Measurements from ENCODE around the gene APEX1. TPM values are rescaled to one million over a fixed set of nuclear protein-coding genes. Genes with fewer than 3 reads are reported as not detected.
"Not testable (repeated sequence)": the region's sequence is repeated elsewhere in the genome, so short reads cannot be mapped to it uniquely, and the experiment has no call there.

APEX1 gene
- total RNA-seq, 1 experiment from 2014 or later = 235 TPM

DNA sequence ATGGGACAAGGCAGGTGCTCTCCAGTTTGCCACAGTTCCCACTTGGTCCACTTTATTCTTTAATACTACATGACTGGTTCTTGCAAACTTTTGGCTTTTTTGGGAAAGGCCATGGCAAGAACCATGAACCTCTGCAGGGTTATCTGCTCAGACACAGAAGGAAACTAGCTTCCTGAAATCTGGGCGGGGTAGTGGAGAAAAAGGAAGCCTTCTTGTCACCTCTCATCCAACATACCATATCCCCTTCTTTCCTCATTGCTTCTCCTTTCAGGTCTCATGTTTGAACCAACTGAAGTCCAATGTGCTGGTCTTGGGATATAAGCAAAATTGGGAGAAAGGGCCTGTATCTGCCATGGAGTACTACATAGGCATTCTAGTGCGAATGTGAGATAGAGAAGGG lies 13.6 kb upstream of the APEX1 start:
- Histone ChIP-seq H3K4me3 (replicated peaks in 1 of 2; ENCODE audit: low read depth in 1 of 2, low read length in 2 of 2) (no peak overlapping the region), H3K4me1 (ENCODE audit: control insufficient read depth in 1 of 2, insufficient read depth in 2 of 2, low read length in 2 of 2) (peaks cover 0 to under 1% of the 10 kb centered on the region in 2 experiments; a peak in 1 of 4 replicates), H3K27ac (ENCODE audit: low read depth, low read length) (no peak overlapping the region), H3K9me3 (ENCODE audit: control insufficient read depth in 1 of 2, insufficient read depth in 1 of 2, low read depth in 1 of 2, low read length in 2 of 2) (no peaks in the 10 kb centered on the region), H3K9me2 (ENCODE audit: insufficient read depth) (no peaks in the 10 kb centered on the region), H3K36me3 (ENCODE audit: control insufficient read depth in 1 of 2, insufficient read depth in 2 of 2, low read length in 2 of 2) (peaks cover 1 to 7% of the 10 kb centered on the region in 2 experiments; a peak in 2 of 4 replicates), H4K20me1 (ENCODE audit: insufficient read depth) (no peaks in the 10 kb centered on the region), H2AFZ (ENCODE audit: low read depth, low read length, poor library complexity, severe bottlenecking) (no peak overlapping the region), H3K9ac (ENCODE audit: low read length) (no peak overlapping the region), H3K4me2 (ENCODE audit: low read length) (no peak overlapping the region), H3K79me2 (ENCODE audit: insufficient read depth, low read length) (no peaks in the 10 kb centered on the region), H3K27me3 (ENCODE audit: insufficient read depth, low read length) (no peaks in the 10 kb centered on the region)
- BruUV-seq (replicated peaks) = no TSS peak
- intact Hi-C loops (cut with micrococcal nuclease) = no loop called here
- ATAC-seq (no peak), DNase-seq (ENCODE audit: low read depth, low spot score) (no peak)
- TF ChIP-seq POLR2A (IDR thresholded peaks at IDR 0.05; ENCODE audit: borderline replicate concordance, extremely low read depth, insufficient read depth, insufficient read length) (no peak), POLR2AphosphoS5 (IDR thresholded peaks at IDR 0.05; ENCODE audit: low read depth, low read length) (no peak), MAX (IDR thresholded peaks at IDR 0.05) (no peak), YY1 (IDR thresholded peaks at IDR 0.05; ENCODE audit: extremely low read depth, insufficient replicate concordance, low read depth, low read length) (no peak), EZH2 (IDR thresholded peaks at IDR 0.05) (no peak), CBX3 (IDR thresholded peaks at IDR 0.05; ENCODE audit: low read depth) (no peak), ZBTB33 (IDR thresholded peaks at IDR 0.05; ENCODE audit: extremely low read depth, insufficient replicate concordance, low read length) (no peak)
- ChIA-PET RAD21 (ENCODE audit: low non-redundant PET in 1 of 2, low total read pairs in 2 of 2, uncharacterized antibody in 2 of 2, unreplicated experiment in 2 of 2) (no interaction called here), POLR2A (no interaction called here), CTCF (no interaction called here)

DNA sequence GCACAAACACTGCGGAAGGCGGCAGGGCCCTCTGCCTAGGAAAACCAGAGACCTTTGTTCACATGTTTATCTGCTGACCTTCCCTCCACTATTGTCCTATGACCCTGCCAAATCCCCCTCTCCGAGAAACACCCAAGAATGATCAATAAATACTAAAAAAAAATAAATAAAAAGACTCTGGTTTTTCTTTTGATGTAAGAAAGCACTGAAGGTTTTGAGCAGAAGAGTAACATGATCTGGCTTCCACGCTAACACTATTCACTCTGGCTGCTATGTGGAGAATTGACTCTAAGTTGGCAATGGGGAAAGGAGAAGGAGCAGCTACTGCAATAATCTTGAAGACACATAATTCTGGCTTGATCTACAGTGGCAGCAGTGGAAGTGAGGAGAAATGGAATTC lies 11.4 kb upstream of the APEX1 start:
- RAD21 ChIA-PET (ENCODE audit: low non-redundant PET in 1 of 2, low total read pairs in 2 of 2, uncharacterized antibody in 2 of 2, unreplicated experiment in 2 of 2); BruUV-seq (replicated peaks): not testable (repeated sequence)

More for the DNA sequence above, 11.4 kb upstream of the APEX1 start:
- H3K9me2 ChIP-seq (ENCODE audit: insufficient read depth); H3K79me2 ChIP-seq (ENCODE audit: insufficient read depth, low read length); H3K4me3 ChIP-seq (replicated peaks in 1 of 2; ENCODE audit: low read depth in 1 of 2, low read length in 2 of 2); H3K4me2 ChIP-seq (ENCODE audit: low read length); H4K20me1 ChIP-seq (ENCODE audit: insufficient read depth); H3K9me3 ChIP-seq (ENCODE audit: control insufficient read depth in 1 of 2, insufficient read depth in 1 of 2, low read depth in 1 of 2, low read length in 2 of 2); ATAC-seq; CTCF ChIA-PET; H3K4me1 ChIP-seq (ENCODE audit: control insufficient read depth in 1 of 2, insufficient read depth in 2 of 2, low read length in 2 of 2); H2AFZ ChIP-seq (ENCODE audit: low read depth, low read length, poor library complexity, severe bottlenecking); intact Hi-C loops (cut with micrococcal nuclease); H3K9ac ChIP-seq (ENCODE audit: low read length); H3K27ac ChIP-seq (ENCODE audit: low read depth, low read length); H3K27me3 ChIP-seq (ENCODE audit: insufficient read depth, low read length); DNase-seq (ENCODE audit: low read depth, low spot score): not testable (repeated sequence)
- POLR2A ChIA-PET = interaction anchor here (0.9 kb wide), 1 partner anchor 26 kb away, joined by 3 read pairs; the partner anchor contains the start of gene PNP
- H3K36me3 ChIP-seq (ENCODE audit: control insufficient read depth in 1 of 2, insufficient read depth in 2 of 2, low read length in 2 of 2) = peaks cover 22% of the 10 kb centered on the region in 2 experiments; a peak in 3 of 4 replicates
